SKM-1 (cell line): ENCODE measurements around the gene TSACC.

Experiments used
- DNase-seq: peaks from one replicate; lab custom pipeline; 2025; ENCODE audit not compliant: unreplicated experiment; lab: John Stamatoyannopoulos, UW

TSACC gene

DNA sequence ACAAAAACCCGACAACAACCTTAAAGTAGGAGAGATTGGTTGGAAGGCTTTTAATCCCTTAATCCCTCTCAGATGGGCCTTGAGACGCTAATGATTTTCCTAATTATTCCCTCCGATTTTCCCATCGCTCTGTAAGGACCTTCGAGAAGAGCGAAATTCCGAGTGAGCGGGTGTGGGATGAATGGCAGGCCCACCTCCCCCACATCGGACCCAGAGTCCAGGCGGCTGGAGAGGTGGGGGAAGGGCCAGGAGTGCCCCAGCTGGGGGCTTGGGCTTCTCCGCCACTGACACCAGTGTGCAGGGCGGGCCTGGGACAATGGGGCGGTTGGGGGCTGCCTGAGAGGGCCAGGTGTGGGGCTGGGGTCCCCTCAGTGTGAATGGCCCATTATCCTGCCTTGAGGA is 54.1 kb downstream of the TSACC start:
- no peak for DNase-seq

DNA sequence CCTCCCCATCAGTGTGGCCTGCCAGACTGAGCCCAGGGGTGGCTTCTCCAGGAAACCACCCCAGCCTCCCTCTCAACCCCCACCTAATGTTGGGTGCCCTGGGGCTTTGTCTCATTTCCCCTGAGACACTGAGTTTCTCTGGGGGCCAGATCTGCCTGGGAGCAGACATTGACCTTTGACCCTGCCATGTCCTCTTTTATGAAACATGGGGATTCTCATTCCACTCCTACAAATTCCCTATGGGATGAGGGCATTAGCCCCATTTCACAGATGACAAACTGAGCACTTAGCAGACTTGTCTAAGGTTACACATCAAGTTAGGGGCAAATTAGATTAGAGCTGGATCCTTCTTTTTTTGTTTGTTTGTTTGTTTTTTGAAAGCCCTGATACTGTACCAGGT is 54.8 kb downstream of the TSACC start:
- no peak for DNase-seq

DNA sequence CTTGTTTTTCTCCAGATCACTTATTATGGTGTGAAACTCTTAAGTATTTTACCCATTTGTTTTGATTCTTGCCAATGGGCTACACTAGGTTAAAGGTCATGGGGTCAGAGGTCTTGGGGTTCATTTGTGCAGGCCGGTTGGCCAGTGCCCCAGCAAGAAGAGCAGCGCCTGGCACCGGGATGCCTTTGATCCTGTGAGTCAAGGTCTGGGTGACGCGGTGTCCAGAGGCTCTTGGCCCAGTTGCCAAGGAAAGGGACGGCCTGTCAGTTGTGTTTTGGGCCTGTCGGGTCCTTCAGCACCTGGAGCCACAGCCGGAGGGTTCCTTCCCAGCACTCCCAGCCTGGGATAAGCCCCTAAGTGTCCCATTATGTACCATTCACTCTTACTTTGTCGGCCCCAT is 55.8 kb downstream of the TSACC start:
- DNase-seq, result no peak

DNA sequence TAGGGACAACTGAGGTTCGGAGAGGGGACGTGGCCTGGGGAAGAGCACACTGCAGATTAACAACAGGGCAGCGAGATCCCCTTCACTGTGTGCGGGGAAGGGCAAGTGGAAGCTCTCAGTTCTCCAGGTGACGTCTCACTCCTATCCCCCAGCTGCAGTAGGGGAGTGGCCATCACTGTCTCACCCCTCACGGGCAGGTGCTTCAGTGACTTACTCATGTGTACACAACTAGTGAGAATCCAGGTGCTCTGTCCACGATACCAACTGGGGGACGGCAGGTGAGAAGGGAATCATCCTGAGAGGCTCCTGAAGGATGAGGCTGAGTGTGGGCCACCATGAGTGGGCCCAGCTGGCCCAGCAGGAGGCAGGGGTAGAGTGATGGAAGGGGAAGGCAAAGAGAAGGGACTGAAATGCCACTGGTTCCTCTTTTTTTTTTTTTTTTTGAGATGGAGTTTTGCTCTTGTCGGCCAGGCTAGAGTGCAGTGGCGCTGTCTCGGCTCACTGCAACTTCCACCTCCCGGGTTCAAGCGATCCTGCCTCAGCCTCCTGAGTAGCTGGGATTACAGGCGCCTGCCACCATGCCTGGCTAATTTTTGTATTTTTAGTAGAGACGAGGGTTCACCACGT is 56.6 kb downstream of the TSACC start:
- no peak for DNase-seq
